Measurements from ENCODE around the gene FLOT1. TPM values are rescaled to one million over a fixed set of nuclear protein-coding genes. Genes with fewer than 3 reads are reported as not detected.

FLOT1 gene
- total and polyA plus RNA-seq, 9 of the 15 experiments (the other 6 are each of a cell fraction or from before 2014, with no cell fraction given): 11.7 to 149 (median 118) TPM

DNA sequence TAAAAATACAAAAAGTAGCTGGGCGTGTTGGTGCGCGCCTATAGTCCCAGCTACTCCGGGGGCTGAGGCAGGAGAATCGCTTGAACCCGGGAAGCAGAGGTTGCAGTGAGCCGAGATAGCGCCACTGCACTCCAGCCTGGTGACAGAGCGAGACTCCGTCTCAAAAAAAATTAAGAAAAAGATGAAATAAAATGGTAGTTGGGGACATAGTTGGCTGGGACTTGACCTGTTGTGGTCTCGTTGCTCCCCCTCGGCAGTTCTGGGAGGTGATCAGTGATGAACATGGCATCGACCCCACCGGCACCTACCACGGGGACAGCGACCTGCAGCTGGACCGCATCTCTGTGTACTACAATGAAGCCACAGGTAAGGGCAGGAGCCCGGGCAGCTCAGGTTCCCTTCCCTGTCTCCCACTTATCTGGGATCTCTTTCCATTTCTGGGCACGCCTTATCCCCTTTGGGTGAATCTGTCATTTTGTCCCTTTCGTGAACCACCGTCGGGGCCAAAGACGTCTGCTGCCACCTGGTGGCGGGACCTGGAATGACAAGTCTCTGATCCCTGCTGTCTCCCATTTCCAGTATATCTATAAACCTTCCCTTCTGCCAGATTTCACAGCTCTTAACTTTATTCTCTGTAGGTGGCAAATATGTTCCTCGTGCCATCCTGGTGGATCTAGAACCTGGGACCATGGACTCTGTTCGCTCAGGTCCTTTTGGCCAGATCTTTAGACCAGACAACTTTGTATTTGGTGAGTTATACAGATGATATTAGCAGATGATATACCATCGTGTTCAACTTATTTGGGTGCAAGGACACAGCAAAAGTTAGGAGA, 20.0 kb downstream of the FLOT1 start (continued):
- TF ChIP-seq, protein P1, sequence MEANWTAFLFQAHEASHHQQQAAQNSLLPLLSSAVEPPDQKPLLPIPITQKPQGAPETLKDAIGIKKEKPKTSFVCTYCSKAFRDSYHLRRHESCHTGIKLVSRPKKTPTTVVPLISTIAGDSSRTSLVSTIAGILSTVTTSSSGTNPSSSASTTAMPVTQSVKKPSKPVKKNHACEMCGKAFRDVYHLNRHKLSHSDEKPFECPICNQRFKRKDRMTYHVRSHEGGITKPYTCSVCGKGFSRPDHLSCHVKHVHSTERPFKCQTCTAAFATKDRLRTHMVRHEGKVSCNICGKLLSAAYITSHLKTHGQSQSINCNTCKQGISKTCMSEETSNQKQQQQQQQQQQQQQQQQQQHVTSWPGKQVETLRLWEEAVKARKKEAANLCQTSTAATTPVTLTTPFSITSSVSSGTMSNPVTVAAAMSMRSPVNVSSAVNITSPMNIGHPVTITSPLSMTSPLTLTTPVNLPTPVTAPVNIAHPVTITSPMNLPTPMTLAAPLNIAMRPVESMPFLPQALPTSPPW (CRISPR knock-in tag; IDR thresholded peaks at IDR 0.05): peak; percentile 33; the same call in 1 of the 2 replicates
- TF ChIP-seq ZNF76 (CRISPR knock-in tag; IDR thresholded peaks at IDR 0.05; ENCODE audit: borderline replicate concordance): no peak
- TF ChIP-seq, protein P2, sequence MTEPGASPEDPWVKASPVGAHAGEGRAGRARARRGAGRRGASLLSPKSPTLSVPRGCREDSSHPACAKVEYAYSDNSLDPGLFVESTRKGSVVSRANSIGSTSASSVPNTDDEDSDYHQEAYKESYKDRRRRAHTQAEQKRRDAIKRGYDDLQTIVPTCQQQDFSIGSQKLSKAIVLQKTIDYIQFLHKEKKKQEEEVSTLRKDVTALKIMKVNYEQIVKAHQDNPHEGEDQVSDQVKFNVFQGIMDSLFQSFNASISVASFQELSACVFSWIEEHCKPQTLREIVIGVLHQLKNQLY (CRISPR knock-in tag; conservative IDR thresholded peaks at IDR 0.05): no peak
- TF ChIP-seq CTBP1 (IDR thresholded peaks at IDR 0.05; ENCODE audit: borderline replicate concordance): peak; percentile 71; the same call in 1 of the 2 replicates
- TF ChIP-seq IRF2 (CRISPR knock-in tag; IDR thresholded peaks at IDR 0.05): no peak
- no peak for TF ChIP-seq KDM4B (IDR thresholded peaks at IDR 0.05; ENCODE audit: borderline replicate concordance in 2 of 2, low read depth in 1 of 2)
- no peak for TF ChIP-seq ZFP36 (IDR thresholded peaks at IDR 0.05; ENCODE audit: low read depth, low read length, partially characterized antibody)
- TF ChIP-seq, protein P3, sequence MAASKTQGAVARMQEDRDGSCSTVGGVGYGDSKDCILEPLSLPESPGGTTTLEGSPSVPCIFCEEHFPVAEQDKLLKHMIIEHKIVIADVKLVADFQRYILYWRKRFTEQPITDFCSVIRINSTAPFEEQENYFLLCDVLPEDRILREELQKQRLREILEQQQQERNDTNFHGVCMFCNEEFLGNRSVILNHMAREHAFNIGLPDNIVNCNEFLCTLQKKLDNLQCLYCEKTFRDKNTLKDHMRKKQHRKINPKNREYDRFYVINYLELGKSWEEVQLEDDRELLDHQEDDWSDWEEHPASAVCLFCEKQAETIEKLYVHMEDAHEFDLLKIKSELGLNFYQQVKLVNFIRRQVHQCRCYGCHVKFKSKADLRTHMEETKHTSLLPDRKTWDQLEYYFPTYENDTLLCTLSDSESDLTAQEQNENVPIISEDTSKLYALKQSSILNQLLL (CRISPR knock-in tag; IDR thresholded peaks at IDR 0.05; ENCODE audit: borderline replicate concordance): no peak
- peak in 2 of 3 experiments; percentile 47 to 76 for TF ChIP-seq YY1 (IDR thresholded peaks at IDR 0.05; ENCODE audit: borderline replicate concordance in 1 of 3, control insufficient read depth in 1 of 3, extremely low read depth in 1 of 3, insufficient read depth in 3 of 3, insufficient read length in 1 of 3, insufficient replicate concordance in 2 of 3, low read depth in 1 of 3, low read length in 2 of 3)
- TF ChIP-seq, protein P4, sequence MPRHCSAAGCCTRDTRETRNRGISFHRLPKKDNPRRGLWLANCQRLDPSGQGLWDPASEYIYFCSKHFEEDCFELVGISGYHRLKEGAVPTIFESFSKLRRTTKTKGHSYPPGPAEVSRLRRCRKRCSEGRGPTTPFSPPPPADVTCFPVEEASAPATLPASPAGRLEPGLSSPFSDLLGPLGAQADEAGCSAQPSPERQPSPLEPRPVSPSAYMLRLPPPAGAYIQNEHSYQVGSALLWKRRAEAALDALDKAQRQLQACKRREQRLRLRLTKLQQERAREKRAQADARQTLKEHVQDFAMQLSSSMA (CRISPR knock-in tag; IDR thresholded peaks at IDR 0.05): no peak
- no peak for TF ChIP-seq PHB (CRISPR knock-in tag; IDR thresholded peaks at IDR 0.05)
- TF ChIP-seq, protein P5, sequence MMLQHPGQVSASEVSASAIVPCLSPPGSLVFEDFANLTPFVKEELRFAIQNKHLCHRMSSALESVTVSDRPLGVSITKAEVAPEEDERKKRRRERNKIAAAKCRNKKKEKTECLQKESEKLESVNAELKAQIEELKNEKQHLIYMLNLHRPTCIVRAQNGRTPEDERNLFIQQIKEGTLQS (IDR thresholded peaks at IDR 0.05): no peak
- TF ChIP-seq, protein P5 (CRISPR knock-in tag; conservative IDR thresholded peaks at IDR 0.05): no peak
- TF ChIP-seq, protein P6, sequence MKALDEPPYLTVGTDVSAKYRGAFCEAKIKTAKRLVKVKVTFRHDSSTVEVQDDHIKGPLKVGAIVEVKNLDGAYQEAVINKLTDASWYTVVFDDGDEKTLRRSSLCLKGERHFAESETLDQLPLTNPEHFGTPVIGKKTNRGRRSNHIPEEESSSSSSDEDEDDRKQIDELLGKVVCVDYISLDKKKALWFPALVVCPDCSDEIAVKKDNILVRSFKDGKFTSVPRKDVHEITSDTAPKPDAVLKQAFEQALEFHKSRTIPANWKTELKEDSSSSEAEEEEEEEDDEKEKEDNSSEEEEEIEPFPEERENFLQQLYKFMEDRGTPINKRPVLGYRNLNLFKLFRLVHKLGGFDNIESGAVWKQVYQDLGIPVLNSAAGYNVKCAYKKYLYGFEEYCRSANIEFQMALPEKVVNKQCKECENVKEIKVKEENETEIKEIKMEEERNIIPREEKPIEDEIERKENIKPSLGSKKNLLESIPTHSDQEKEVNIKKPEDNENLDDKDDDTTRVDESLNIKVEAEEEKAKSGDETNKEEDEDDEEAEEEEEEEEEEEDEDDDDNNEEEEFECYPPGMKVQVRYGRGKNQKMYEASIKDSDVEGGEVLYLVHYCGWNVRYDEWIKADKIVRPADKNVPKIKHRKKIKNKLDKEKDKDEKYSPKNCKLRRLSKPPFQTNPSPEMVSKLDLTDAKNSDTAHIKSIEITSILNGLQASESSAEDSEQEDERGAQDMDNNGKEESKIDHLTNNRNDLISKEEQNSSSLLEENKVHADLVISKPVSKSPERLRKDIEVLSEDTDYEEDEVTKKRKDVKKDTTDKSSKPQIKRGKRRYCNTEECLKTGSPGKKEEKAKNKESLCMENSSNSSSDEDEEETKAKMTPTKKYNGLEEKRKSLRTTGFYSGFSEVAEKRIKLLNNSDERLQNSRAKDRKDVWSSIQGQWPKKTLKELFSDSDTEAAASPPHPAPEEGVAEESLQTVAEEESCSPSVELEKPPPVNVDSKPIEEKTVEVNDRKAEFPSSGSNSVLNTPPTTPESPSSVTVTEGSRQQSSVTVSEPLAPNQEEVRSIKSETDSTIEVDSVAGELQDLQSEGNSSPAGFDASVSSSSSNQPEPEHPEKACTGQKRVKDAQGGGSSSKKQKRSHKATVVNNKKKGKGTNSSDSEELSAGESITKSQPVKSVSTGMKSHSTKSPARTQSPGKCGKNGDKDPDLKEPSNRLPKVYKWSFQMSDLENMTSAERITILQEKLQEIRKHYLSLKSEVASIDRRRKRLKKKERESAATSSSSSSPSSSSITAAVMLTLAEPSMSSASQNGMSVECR (CRISPR knock-in tag; IDR thresholded peaks at IDR 0.05): peak; percentile 83
